ENCODE results near the gene LAMA2.

DNA sequence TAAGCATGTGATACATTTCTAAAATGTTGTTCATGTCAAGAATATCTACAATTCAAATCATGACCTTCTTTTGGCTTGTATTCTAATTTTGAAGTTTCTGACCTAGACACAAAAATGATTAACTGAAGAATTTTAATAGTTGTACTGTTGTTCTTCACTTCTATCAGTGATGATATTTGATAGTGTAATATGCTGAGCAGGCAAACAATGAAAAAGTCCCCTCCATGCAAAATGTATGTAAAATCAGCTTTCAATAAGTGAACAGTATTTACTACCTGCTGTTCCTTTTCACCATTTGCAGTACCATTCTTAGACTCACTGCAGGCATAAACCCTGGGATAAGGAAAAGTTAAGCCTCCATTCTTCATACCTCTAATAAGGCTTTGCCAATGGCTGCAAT is 201.5 kb downstream of the LAMA2 start:
- TF ChIP-seq POLR2A (IDR thresholded peaks at IDR 0.05; ENCODE audit: low read length) (no peak), GATA1 (IDR thresholded peaks at IDR 0.05; ENCODE audit: low read depth, low read length) (no peak)

All from erythroblast (primary cell).